ENCODE measurements around the gene LMNA. TPM values are rescaled to one million over a fixed set of nuclear protein-coding genes. Genes with fewer than 3 reads are reported as not detected.

The LMNA gene
- total RNA-seq, 1 experiment from 2014 or later: 499 TPM

GRCh38 chr1:156095906-156096508 lies 18.5 kb upstream of the LMNA start:
- TF ChIP-seq CTCF (IDR thresholded peaks at IDR 0.05; ENCODE audit: unreplicated experiment): no peak
- Mint-ChIP-seq H3K36me3 (ENCODE audit: insufficient read depth, unreplicated experiment) (peaks cover 18% of the 10 kb centered on the region), H3K9me3 (ENCODE audit: low read depth, unreplicated experiment) (no peaks in the 10 kb centered on the region), H3K4me3 (ENCODE audit: low read depth, unreplicated experiment) (no peak overlapping the region), H3K27me3 (ENCODE audit: unreplicated experiment) (no peaks in the 10 kb centered on the region), H3K4me1 (ENCODE audit: low read depth, unreplicated experiment) (peaks cover 53% of the 10 kb centered on the region), H3K27ac (ENCODE audit: unreplicated experiment) (peak overlapping the region; percentile 98)
- CTCF ChIA-PET: interaction anchor here (0.5 to 19.9 kb wide), 13 partner anchors 11 to 187 kb away, joined by 3 to 356 read pairs (median 6); partner anchors contain the start of genes LMNA, PMF1 and SMG5
- intact Hi-C loops (cut with micrococcal nuclease; ENCODE audit: unreplicated experiment): loop anchor here (1.0 kb wide), 1 partner anchor 34 kb away; no protein-coding TSS in a partner anchor
- no TSS peak for BruUV-seq (replicated peaks)
- DNase-seq: peak; percentile 60

GRCh38 chr1:156096640-156097391 lies 17.7 kb upstream of the LMNA start:
- Mint-ChIP-seq H3K4me3 (ENCODE audit: low read depth, unreplicated experiment) (peak overlapping the region; percentile 27), H3K4me1 (ENCODE audit: low read depth, unreplicated experiment) (peaks cover 61% of the 10 kb centered on the region), H3K27me3 (ENCODE audit: unreplicated experiment) (no peaks in the 10 kb centered on the region), H3K9me3 (ENCODE audit: low read depth, unreplicated experiment) (no peaks in the 10 kb centered on the region), H3K36me3 (ENCODE audit: insufficient read depth, unreplicated experiment) (peaks cover 18% of the 10 kb centered on the region), H3K27ac (ENCODE audit: unreplicated experiment) (peak overlapping the region; percentile 98)
- TSS peak; percentile 69 for BruUV-seq (replicated peaks)
- peak; percentile 93 for TF ChIP-seq CTCF (IDR thresholded peaks at IDR 0.05; ENCODE audit: unreplicated experiment)
- intact Hi-C loops (cut with micrococcal nuclease; ENCODE audit: unreplicated experiment): loop anchor here (1.0 kb wide), 1 partner anchor 33 kb away; no protein-coding TSS in a partner anchor
- peak; percentile 97 for DNase-seq
- CTCF ChIA-PET: interaction anchor here (0.5 to 19.9 kb wide), 13 partner anchors 10 to 583 kb away, joined by 3 to 356 read pairs (median 6); partner anchors contain the start of genes LMNA, PMF1 and SMG5

GRCh38 chr1:156097499-156098178 lies 16.9 kb upstream of the LMNA start:
- no peak for TF ChIP-seq CTCF (IDR thresholded peaks at IDR 0.05; ENCODE audit: unreplicated experiment)
- Mint-ChIP-seq H3K36me3 (ENCODE audit: insufficient read depth, unreplicated experiment) (peaks cover 18% of the 10 kb centered on the region), H3K27ac (ENCODE audit: unreplicated experiment) (peak overlapping the region; percentile 98), H3K4me3 (ENCODE audit: low read depth, unreplicated experiment) (no peak overlapping the region), H3K4me1 (ENCODE audit: low read depth, unreplicated experiment) (peaks cover 69% of the 10 kb centered on the region), H3K9me3 (ENCODE audit: low read depth, unreplicated experiment) (no peaks in the 10 kb centered on the region), H3K27me3 (ENCODE audit: unreplicated experiment) (no peaks in the 10 kb centered on the region)
- intact Hi-C loops (cut with micrococcal nuclease; ENCODE audit: unreplicated experiment): no loop called here
- CTCF ChIA-PET: interaction anchor here (0.5 to 19.9 kb wide), 9 partner anchors 16 to 584 kb away, joined by 3 to 356 read pairs (median 8); partner anchors contain the start of genes LMNA and PMF1
- no peak for DNase-seq
- BruUV-seq (replicated peaks): no TSS peak

- H3K9me3 Mint-ChIP-seq (ENCODE audit: low read depth, unreplicated experiment): no peaks in the 10 kb centered on the region
- peaks cover 24% of the 10 kb centered on the region for H3K36me3 Mint-ChIP-seq (ENCODE audit: insufficient read depth, unreplicated experiment)
- intact Hi-C loops (cut with micrococcal nuclease; ENCODE audit: unreplicated experiment): no loop called here
- no peak for DNase-seq
- H3K27ac Mint-ChIP-seq (ENCODE audit: unreplicated experiment): no peak overlapping the region
- CTCF ChIA-PET: interaction anchor here (19.9 kb wide), 1 partner anchor 29 kb away, joined by 356 read pairs; no protein-coding TSS in a partner anchor
- BruUV-seq (replicated peaks): no TSS peak
- H3K27me3 Mint-ChIP-seq (ENCODE audit: unreplicated experiment): no peaks in the 10 kb centered on the region
- H3K4me1 Mint-ChIP-seq (ENCODE audit: low read depth, unreplicated experiment): peaks cover 75% of the 10 kb centered on the region
- H3K4me3 Mint-ChIP-seq (ENCODE audit: low read depth, unreplicated experiment): no peak overlapping the region
- TF ChIP-seq CTCF (IDR thresholded peaks at IDR 0.05; ENCODE audit: unreplicated experiment): no peak
Measured at GRCh38 chr1:156098784-156099183, 15.7 kb upstream of the LMNA start.
